GM19023 (cell line): ENCODE results near the gene YWHAH.

Source experiments
- ATAC-seq: cut with Tn5 transposase; IDR thresholded peaks from one replicate; pipeline ENCODE4 v1.9.1; 2021; ENCODE audit warnings: mild to moderate bottlenecking, moderate library complexity; ENCODE audit not compliant: unreplicated experiment

Gene YWHAH

GRCh38 chr22:31943978-31944699, at the start of gene YWHAH:
Gene YWHAH, plus strand, starts transcription at chr22:31944535. Its CDS starts 199 bp downstream, at chr22:31944734.
- ATAC-seq, result peak; percentile 60

- no peak for ATAC-seq
Measured at GRCh38 chr22:31895411-31896123, 48.8 kb upstream of the YWHAH start.

DNA sequence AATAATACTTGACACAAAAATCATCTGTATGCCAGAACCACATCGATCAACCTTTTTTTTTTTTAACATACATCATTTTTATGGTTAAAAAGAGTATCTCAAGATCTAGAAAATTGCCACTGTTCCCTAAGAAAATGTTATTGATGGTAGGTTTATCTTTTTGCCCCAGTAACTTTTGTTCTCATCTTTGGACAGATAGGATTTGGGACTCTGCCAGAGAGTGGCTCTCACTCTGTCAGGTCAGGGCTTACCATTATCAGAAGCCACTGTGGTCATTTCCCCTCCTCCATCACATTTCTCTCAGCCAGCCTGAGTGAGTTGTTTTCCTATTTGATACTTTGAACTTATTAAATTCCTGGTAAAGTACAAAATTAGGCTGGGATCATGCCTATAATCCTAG, 47.9 kb upstream of the YWHAH start:
- no peak for ATAC-seq

- ATAC-seq, result no peak
Measured at GRCh38 chr22:31897842-31898805, 46.2 kb upstream of the YWHAH start.

DNA sequence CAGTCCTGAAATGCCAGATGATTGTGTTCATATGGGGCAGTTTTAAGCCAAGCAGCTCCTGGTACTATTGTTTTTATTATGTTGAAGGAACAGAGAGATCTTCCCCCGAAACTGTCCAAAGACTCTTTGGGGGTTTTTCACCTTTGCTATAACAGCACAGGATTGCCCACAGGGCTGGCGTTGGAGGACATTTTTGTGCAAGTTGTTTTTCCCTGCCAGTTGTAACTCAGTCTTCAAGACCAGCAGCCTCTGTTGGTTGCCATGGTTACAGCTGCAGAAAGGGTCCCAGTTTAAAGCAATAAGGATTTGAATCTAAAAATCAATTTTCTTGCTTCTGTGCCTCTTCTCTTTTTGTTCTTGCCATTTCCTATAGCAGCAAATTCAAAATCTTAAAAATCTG, 45.4 kb upstream of the YWHAH start:
- no peak for ATAC-seq

GRCh38 chr22:31899669-31900068, 44.7 kb upstream of the YWHAH start:
- ATAC-seq, result no peak

GRCh38 chr22:31901388-31902137, 42.8 kb upstream of the YWHAH start:
- no peak for ATAC-seq

DNA sequence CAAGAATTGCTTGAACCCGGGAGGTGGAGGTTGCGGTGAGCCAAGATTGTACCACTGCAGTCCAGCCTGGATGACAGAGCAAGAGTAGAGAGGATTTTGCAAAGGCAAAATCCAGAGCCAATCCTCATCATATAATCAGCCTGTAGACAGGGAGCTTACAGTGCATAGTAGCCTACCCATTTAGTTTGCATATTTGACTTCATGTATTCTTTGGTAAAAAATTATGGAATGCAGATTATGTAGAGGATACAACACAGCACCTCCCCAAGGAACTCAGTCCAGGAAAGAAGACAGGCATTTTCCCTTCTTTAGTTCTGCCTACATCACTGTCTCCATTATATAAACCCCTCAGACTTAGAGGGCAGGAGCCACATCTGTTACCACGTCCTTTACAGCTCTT, 39.7 kb upstream of the YWHAH start:
- ATAC-seq, result no peak

DNA sequence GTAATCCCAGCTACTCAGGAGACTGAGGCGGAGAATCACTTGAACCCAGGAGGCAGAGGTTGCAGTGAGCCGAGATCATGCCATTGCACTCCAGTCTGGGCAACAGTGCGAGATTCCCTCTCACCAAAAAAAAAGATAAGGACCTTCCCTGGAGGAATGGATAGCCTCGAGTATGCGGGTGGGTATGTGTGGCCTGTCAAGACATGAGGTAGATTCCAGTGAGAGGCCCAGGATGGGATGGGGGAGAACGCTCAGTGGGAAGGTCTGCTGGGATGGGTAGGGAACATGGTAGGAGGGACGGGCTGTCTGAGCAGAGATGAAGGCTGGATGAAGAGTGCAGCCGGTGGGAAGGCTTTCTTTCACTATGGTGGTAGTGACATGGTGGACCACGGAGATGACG, 39.0 kb upstream of the YWHAH start:
- no peak for ATAC-seq

DNA sequence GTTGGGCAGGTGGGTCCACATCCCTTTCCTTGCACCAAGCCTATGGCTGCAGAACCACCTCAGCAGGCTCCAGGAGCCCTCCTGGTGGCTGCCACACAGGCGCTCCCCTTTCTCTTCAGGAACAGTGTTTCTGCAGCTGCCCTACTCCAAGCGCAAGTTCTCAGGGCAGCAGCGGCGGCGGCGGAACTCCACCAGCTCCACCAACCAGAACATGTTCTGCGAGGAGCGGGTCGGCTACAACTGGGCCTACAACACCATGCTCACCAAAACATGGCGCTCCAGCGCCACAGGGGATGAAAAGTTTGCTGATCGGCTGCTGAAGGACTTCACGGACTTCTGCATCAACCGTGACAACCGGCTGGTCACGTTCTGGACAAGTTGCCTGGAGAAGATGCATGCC, 38.2 kb upstream of the YWHAH start:
- ATAC-seq, result no peak

- ATAC-seq, result no peak
Measured at GRCh38 chr22:31906569-31906968, 37.8 kb upstream of the YWHAH start.

DNA sequence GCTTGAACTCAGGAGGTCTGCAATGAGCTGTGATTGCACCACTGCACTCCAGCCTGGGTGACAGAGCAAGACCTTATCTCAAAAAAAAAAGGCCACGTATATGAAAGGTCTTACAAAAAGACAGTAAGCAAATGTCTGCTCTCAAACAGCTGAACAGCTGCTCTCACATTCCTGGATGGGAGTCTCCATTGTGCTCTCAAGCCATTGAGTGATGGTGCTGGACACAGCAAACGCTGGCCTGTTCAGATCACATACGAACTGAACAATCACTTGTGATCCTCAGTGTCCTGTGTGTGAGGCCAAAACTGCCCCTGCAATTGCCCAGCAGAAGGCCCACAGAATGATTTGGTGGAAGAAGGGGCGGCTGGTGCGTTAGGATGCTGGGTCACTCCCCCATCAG, 34.4 kb upstream of the YWHAH start:
- ATAC-seq, result no peak

DNA sequence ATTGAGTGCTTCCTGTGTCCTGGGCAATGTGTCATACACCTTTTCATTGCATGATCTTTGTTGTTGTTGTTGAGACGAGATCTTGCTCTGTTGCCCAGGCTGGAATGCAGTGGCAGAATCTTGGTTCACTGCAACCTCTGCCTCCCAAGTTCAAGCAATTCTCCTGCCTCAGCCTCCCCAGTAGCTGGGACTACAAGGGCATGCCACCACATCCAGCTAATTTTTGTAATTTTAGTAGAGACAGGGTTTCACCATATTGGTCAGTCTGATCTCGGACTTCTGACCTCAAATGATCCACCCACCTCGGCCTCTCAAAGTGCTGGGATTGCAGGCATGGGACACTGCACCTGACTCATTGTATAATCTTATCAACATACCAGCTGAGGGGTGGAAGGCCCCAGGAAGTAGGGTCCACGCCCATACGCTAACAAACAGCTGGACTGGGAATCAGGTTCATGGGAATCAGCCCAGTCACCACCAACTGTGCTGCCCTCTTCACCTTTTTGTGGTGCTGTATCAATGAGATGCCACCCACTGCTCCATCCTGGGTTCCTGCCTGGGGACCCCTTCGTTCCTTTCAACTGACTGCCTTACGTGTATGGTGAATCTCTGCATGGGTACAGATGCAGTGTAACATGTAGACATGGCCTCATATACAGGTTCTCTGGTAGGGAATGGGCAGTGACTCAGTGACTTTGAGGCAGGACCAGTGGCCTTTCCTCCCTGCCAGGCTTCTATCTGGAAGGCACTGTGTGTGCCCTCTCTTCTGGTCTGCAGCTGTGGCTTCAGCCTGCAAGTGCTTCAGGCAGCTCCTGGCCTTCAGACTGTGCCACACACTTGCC, 32.5 kb upstream of the YWHAH start:
- ATAC-seq, result no peak

GRCh38 chr22:31912407-31912743, 32.0 kb upstream of the YWHAH start:
- no peak for ATAC-seq

- ATAC-seq, result no peak
Measured at GRCh38 chr22:31915586-31915985, 28.7 kb upstream of the YWHAH start.

DNA sequence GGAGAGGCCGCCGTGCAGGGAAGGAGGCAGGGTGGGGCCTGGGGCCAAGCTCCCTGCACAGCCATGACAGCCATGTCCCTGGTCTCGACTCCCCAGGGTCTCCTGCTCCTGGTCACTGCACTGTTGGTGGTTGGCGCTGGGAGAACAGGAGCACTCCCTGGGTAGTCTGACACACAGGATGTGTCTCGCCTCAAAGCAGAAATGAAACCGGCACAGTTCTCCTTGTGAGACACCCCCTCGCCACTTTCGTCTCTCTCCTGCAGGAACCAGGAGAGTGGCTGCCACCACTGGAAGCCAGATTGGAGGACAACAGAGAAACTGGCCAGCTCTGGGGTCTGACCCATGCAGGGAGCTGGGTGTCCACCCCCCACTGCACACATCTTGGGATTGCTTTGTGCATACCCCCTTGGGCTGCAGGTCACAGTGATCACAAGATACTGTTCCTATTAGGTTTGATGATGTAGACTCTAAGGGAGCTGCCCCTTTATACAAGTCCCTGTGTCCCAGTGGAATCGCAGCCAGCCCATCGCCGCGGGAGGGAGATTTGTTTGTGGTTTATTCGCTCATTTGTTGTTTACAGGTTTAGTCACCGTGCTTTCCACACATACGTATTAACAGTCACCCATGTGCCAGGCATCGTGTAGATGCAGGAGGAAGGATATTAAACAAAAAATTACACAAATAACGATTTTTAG, 27.0 kb upstream of the YWHAH start:
- no peak for ATAC-seq

DNA sequence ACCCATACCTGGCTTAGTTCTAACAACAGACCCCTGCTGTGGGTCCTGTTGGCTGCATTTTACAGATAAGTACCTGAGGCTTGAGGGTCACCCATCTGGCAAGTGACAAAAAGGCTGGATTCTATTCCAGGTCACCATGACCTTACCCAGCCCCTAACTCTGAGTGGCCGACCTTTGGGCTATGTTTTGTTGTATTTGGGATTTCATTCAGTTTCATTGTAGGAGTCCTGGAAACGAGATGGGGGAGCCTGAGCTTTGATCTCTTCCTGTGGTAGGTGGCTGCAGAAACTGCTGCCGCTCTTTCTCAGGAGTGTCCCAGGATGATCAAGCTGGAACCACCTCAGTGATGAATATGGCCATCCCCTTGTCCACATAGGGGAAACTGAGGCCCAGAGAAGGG, 24.6 kb upstream of the YWHAH start:
- no peak for ATAC-seq

DNA sequence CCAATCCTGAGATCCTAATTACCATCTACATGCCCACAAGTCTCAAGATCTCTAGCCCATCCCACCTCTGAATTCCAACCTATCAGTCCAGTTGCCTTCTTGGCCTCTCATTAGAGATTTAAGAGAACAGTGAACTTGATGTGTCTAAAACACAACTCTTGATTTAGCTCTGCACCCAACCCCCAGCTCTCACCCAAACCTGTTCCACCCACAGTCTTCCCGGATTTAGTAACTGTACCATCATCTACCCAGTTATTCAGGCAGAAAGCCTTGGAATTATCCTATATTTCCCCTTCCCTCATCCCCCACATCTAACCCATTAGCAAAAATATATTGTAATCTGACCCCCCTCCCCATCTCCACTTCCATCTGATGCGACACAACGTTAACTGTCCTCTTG, 24.0 kb upstream of the YWHAH start:
- ATAC-seq, result no peak

- ATAC-seq, result no peak
Measured at GRCh38 chr22:31921106-31921505, 23.2 kb upstream of the YWHAH start.
